ENCODE measurements around the gene KCNIP4.
A peak's percentile ranks its signal among the peaks of the same experiment; 100 is the strongest.

Gene KCNIP4

GRCh38 chr4:20711335-20711734 lies 1237.2 kb downstream of the KCNIP4 start:
- no peaks in the 10 kb centered on the region for H3K27me3 ChIP-seq (ENCODE audit: control insufficient read depth in 1 of 2, insufficient read depth in 2 of 2, low read length in 2 of 2)
- H3K27ac ChIP-seq (ENCODE audit: low read depth, low read length): no peak overlapping the region
- no peaks in the 10 kb centered on the region for H3K4me1 ChIP-seq (ENCODE audit: insufficient read depth, low read length)
- peaks cover 10% of the 10 kb centered on the region for H3K36me3 ChIP-seq (ENCODE audit: insufficient read depth, low read length)
- no peaks in the 10 kb centered on the region for H3K9me3 ChIP-seq (ENCODE audit: low read length)
- no peak overlapping the region for H3K9ac ChIP-seq (ENCODE audit: low read length)
- H3K4me3 ChIP-seq (ENCODE audit: low read depth in 1 of 2, low read length in 2 of 2): no peak overlapping the region

DNA sequence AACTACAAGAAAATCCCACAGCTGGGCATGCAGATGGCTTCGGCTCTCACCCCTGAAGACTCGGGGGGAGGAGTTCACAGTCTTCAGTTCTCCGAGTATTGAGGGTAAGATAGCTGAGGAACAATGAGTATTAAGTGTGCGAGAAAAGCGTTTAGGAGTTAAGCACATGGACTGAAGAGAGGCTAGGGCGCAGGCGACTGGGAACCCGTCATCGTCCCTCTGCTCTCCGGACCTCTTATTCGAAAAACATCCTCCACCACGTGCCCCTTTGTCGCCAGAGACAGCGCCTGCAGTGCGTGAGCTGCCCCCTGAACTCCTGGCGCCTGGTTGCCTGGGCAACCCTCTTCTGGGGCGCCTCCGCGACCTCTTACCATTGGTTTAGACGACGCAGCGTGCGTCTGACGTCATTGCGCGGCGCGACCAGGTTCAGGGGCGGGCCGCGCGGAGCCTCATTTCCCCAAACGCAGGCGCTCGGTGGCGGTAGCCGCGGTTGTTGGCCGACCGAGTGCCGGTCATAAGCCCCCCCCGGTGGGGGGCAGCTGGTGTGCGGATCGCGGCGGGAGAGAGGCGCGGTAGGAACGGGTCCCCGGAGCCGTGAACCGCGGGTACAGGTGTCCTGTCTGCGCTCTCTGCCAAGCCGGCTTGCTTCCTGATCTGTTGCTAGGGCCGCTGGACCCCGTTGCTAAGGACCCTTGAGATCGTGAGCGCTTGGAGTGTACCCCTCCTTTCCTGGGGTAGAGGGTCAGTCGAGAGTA lies 1248.4 kb downstream of the KCNIP4 start, which contains the start of gene PACRGL:
TSS of gene PACRGL (plus strand) at position 452 of the 755 bp plus-strand sequence. CDS start 4,024 bp downstream, outside the sequence.
- H3K27me3 ChIP-seq (ENCODE audit: control insufficient read depth in 1 of 2, insufficient read depth in 2 of 2, low read length in 2 of 2): no peaks in the 10 kb centered on the region
- H3K9me3 ChIP-seq (ENCODE audit: low read length): no peaks in the 10 kb centered on the region
- peak within 1 kb of the TSS; percentile 83 for H3K9ac ChIP-seq (ENCODE audit: low read length)
- peak within 1 kb of the TSS; percentile 94 to 98 for H3K4me3 ChIP-seq (ENCODE audit: low read depth in 1 of 2, low read length in 2 of 2)
- peak within 1 kb of the TSS; percentile 92 for H3K27ac ChIP-seq (ENCODE audit: low read depth, low read length)
- H3K4me1 ChIP-seq (ENCODE audit: insufficient read depth, low read length): peaks cover 15% of the 10 kb centered on the region
- H3K36me3 ChIP-seq (ENCODE audit: insufficient read depth, low read length): peaks cover 7% of the 10 kb centered on the region

- Histone ChIP-seq H3K9me3 (ENCODE audit: low read length) (no peaks in the 10 kb centered on the region), H3K36me3 (ENCODE audit: insufficient read depth, low read length) (no peaks in the 10 kb centered on the region), H3K4me1 (ENCODE audit: insufficient read depth, low read length) (peaks cover 15% of the 10 kb centered on the region), H3K27ac (ENCODE audit: low read depth, low read length) (no peak overlapping the region), H3K9ac (ENCODE audit: low read length) (no peak overlapping the region), H3K27me3 (ENCODE audit: control insufficient read depth in 1 of 2, insufficient read depth in 2 of 2, low read length in 2 of 2) (no peaks in the 10 kb centered on the region), H3K4me3 (ENCODE audit: low read depth in 1 of 2, low read length in 2 of 2) (no peak overlapping the region)
Observed at GRCh38 chr4:20698820-20699219, 1249.8 kb downstream of the KCNIP4 start.

GRCh38 chr4:20698382-20698781 lies 1250.2 kb downstream of the KCNIP4 start:
- Histone ChIP-seq H3K9me3 (ENCODE audit: low read length) (no peaks in the 10 kb centered on the region), H3K27me3 (ENCODE audit: control insufficient read depth in 1 of 2, insufficient read depth in 2 of 2, low read length in 2 of 2) (no peaks in the 10 kb centered on the region), H3K36me3 (ENCODE audit: insufficient read depth, low read length) (no peaks in the 10 kb centered on the region), H3K4me1 (ENCODE audit: insufficient read depth, low read length) (peaks cover 15% of the 10 kb centered on the region), H3K9ac (ENCODE audit: low read length) (no peak overlapping the region), H3K4me3 (ENCODE audit: low read depth in 1 of 2, low read length in 2 of 2) (no peak overlapping the region), H3K27ac (ENCODE audit: low read depth, low read length) (no peak overlapping the region)

DNA sequence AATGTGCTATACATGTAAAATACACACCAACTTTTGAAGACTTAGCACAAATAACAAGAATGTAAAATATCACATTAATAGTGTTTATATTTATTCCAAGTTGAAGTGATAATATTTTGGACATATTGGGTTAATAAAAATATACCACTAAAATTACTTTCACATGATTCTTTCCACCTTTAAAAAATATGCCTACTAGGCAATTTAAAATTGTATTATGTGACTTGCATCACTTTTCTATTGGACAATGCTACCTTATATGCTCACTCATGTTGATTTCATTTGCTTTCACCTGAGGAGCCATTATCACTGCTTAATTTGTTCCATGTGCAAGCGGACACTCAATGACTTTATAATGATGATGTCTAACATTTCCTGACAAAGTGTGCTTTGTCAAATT lies 1251.8 kb downstream of the KCNIP4 start:
- Histone ChIP-seq H3K9ac (ENCODE audit: low read length) (no peak overlapping the region), H3K27me3 (ENCODE audit: control insufficient read depth in 1 of 2, insufficient read depth in 2 of 2, low read length in 2 of 2) (no peaks in the 10 kb centered on the region), H3K4me3 (ENCODE audit: low read depth in 1 of 2, low read length in 2 of 2) (no peak overlapping the region), H3K4me1 (ENCODE audit: insufficient read depth, low read length) (peaks cover 14% of the 10 kb centered on the region), H3K27ac (ENCODE audit: low read depth, low read length) (no peak overlapping the region), H3K36me3 (ENCODE audit: insufficient read depth, low read length) (no peaks in the 10 kb centered on the region), H3K9me3 (ENCODE audit: low read length) (no peaks in the 10 kb centered on the region)

GRCh38 chr4:20687864-20688263 lies 1260.7 kb downstream of the KCNIP4 start:
- Histone ChIP-seq H3K27me3 (ENCODE audit: control insufficient read depth in 1 of 2, insufficient read depth in 2 of 2, low read length in 2 of 2) (no peaks in the 10 kb centered on the region), H3K4me3 (ENCODE audit: low read depth in 1 of 2, low read length in 2 of 2) (no peak overlapping the region), H3K9ac (ENCODE audit: low read length) (no peak overlapping the region), H3K36me3 (ENCODE audit: insufficient read depth, low read length) (no peaks in the 10 kb centered on the region), H3K4me1 (ENCODE audit: insufficient read depth, low read length) (peaks cover 3% of the 10 kb centered on the region), H3K9me3 (ENCODE audit: low read length) (no peaks in the 10 kb centered on the region), H3K27ac (ENCODE audit: low read depth, low read length) (no peak overlapping the region)

DNA sequence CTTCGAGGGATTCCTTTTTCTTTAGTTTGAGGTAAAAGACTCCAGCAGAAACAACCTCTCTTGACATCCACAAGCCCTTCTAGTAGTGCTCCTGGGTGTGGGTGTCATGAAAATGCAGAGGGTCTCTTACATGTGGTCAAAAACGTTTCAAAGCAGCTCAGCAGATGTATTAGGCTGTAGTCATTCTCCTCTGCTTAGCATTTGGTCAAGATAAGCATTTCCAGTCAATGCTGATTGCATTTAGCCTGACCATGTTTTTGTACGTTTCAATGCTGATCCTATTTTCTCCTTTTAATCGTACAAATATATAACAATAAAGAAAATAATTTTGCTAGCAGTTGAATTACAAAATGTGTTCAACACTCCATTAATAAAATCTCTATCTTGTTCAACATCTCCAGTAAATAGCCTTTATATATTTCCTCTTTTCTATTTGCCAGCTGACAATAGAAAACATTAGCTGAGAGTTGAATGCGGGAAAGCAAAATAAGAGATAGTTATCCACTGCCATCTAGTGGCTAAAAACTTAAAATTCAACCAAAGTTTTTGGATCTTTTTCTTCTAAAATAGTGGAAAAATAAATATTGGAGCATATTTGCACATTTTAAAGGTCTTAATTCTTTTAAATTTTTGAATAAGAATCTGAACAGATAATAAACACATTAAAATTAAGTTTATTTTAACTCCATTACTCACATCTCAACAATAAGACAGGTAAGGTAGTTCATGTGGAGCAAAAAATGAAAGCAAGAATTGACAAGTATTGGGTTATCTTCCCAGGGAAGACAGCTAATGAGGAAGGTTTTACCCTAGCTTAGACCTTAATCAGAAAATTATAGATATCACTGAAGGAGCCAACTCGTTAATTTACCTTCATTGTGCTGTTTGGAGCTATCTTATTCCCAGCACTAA lies 1263.5 kb downstream of the KCNIP4 start:
- H3K4me3 ChIP-seq (ENCODE audit: low read depth in 1 of 2, low read length in 2 of 2): no peak overlapping the region
- H3K36me3 ChIP-seq (ENCODE audit: insufficient read depth, low read length): no peaks in the 10 kb centered on the region
- H3K9ac ChIP-seq (ENCODE audit: low read length): no peak overlapping the region
- H3K27ac ChIP-seq (ENCODE audit: low read depth, low read length): no peak overlapping the region
- H3K4me1 ChIP-seq (ENCODE audit: insufficient read depth, low read length): peaks cover 15% of the 10 kb centered on the region
- no peaks in the 10 kb centered on the region for H3K27me3 ChIP-seq (ENCODE audit: control insufficient read depth in 1 of 2, insufficient read depth in 2 of 2, low read length in 2 of 2)
- no peaks in the 10 kb centered on the region for H3K9me3 ChIP-seq (ENCODE audit: low read length)

DNA sequence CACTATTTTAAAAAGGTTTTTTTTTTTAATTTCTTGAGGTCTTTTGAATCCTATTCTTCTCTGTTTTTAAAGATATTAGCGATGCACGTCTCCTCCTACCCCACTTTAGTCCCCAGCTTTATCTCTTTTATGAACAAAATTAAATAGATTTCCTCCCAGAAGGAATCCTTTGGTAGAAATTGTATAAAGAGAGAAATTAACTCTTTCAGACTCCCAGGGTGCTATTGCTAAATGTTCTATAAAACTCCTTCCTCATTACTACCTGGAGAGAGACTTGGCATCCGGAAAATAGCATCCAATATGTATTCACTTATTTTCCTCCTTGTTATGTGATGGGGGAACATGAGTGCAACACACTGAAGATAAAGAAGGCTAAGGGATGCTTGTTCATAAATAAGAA lies 1264.8 kb downstream of the KCNIP4 start:
- Histone ChIP-seq H3K4me1 (ENCODE audit: insufficient read depth, low read length) (peaks cover 15% of the 10 kb centered on the region), H3K9ac (ENCODE audit: low read length) (no peak overlapping the region), H3K4me3 (ENCODE audit: low read depth in 1 of 2, low read length in 2 of 2) (no peak overlapping the region), H3K36me3 (ENCODE audit: insufficient read depth, low read length) (no peaks in the 10 kb centered on the region), H3K9me3 (ENCODE audit: low read length) (no peaks in the 10 kb centered on the region), H3K27ac (ENCODE audit: low read depth, low read length) (no peak overlapping the region), H3K27me3 (ENCODE audit: control insufficient read depth in 1 of 2, insufficient read depth in 2 of 2, low read length in 2 of 2) (no peaks in the 10 kb centered on the region)

DNA sequence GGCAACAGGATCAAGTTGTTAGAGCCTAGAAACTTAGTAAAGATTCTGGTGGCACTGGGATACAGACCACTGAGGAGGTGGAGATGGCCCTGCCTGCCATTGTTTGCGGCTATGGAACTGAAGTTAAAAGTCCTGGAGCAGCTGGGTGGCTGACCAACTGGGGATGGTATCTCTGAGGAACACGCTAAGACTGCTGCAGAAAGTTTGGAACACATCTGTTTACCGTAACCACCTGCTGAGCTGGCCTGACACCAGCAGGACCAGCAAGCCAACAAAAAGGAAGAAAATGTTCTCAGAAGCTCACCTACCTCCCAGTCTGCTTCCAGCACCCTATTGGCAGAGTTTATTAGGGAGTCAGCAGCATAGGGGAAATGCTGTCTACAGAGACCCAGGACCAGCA lies 1265.7 kb downstream of the KCNIP4 start:
- peaks cover 15% of the 10 kb centered on the region for H3K4me1 ChIP-seq (ENCODE audit: insufficient read depth, low read length)

DNA sequence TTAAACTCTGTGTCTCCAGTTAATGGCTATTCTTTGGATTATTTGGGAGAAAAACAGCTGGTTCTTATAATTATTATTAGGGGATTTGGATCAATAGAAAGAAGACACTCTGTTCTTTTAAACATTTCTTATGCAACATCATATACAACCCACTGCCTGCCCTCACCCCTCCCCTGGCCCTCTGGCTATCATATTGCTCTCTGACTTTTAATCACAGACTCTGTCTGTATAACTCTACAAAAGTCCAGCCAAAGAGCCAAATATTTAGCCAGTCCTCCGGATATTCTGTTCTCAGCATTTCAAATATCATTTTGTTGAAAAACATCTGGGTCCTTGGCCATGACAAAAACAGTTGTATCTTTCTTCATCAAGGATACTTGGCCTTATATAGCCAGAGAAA lies 1267.3 kb downstream of the KCNIP4 start:
- no peaks in the 10 kb centered on the region for H3K9me3 ChIP-seq (ENCODE audit: low read length)
- no peak overlapping the region for H3K27ac ChIP-seq (ENCODE audit: low read depth, low read length)
- no peak overlapping the region for H3K9ac ChIP-seq (ENCODE audit: low read length)
- H3K36me3 ChIP-seq (ENCODE audit: insufficient read depth, low read length): no peaks in the 10 kb centered on the region
- peaks cover 24% of the 10 kb centered on the region for H3K4me1 ChIP-seq (ENCODE audit: insufficient read depth, low read length)
- H3K4me3 ChIP-seq (ENCODE audit: low read depth in 1 of 2, low read length in 2 of 2): no peak overlapping the region
- H3K27me3 ChIP-seq (ENCODE audit: control insufficient read depth in 1 of 2, insufficient read depth in 2 of 2, low read length in 2 of 2): no peaks in the 10 kb centered on the region

More for the DNA sequence above, 1265.7 kb downstream of the KCNIP4 start:
- Histone ChIP-seq H3K9ac (ENCODE audit: low read length) (no peak overlapping the region), H3K27me3 (ENCODE audit: control insufficient read depth in 1 of 2, insufficient read depth in 2 of 2, low read length in 2 of 2) (no peaks in the 10 kb centered on the region), H3K36me3 (ENCODE audit: insufficient read depth, low read length) (no peaks in the 10 kb centered on the region), H3K4me3 (ENCODE audit: low read depth in 1 of 2, low read length in 2 of 2) (no peak overlapping the region), H3K9me3 (ENCODE audit: low read length) (no peaks in the 10 kb centered on the region), H3K27ac (ENCODE audit: low read depth, low read length) (no peak overlapping the region)

GRCh38 chr4:20680736-20681135 lies 1267.8 kb downstream of the KCNIP4 start:
- H3K36me3 ChIP-seq (ENCODE audit: insufficient read depth, low read length): no peaks in the 10 kb centered on the region
- peaks cover 24% of the 10 kb centered on the region for H3K4me1 ChIP-seq (ENCODE audit: insufficient read depth, low read length)
- H3K9me3 ChIP-seq (ENCODE audit: low read length): no peaks in the 10 kb centered on the region
- no peak overlapping the region for H3K9ac ChIP-seq (ENCODE audit: low read length)
- no peak overlapping the region for H3K4me3 ChIP-seq (ENCODE audit: low read depth in 1 of 2, low read length in 2 of 2)
- H3K27ac ChIP-seq (ENCODE audit: low read depth, low read length): no peak overlapping the region
- H3K27me3 ChIP-seq (ENCODE audit: control insufficient read depth in 1 of 2, insufficient read depth in 2 of 2, low read length in 2 of 2): no peaks in the 10 kb centered on the region
